CD4-positive, alpha-beta T cell treated with Interleukin-6 at 100 ng/mL for 8 hours (primary cell): Measurements from ENCODE around the gene CDC42EP5.

Source experiments
- DNase-seq: peaks from one replicate; pipeline ENCODE4 v3.0.0-alpha.2; 2020; ENCODE audit warnings: mixed read lengths, low spot score

CDC42EP5 gene

GRCh38 chr19:54425382-54425723, 47.7 kb downstream of the CDC42EP5 start:
- no peak for DNase-seq

DNA sequence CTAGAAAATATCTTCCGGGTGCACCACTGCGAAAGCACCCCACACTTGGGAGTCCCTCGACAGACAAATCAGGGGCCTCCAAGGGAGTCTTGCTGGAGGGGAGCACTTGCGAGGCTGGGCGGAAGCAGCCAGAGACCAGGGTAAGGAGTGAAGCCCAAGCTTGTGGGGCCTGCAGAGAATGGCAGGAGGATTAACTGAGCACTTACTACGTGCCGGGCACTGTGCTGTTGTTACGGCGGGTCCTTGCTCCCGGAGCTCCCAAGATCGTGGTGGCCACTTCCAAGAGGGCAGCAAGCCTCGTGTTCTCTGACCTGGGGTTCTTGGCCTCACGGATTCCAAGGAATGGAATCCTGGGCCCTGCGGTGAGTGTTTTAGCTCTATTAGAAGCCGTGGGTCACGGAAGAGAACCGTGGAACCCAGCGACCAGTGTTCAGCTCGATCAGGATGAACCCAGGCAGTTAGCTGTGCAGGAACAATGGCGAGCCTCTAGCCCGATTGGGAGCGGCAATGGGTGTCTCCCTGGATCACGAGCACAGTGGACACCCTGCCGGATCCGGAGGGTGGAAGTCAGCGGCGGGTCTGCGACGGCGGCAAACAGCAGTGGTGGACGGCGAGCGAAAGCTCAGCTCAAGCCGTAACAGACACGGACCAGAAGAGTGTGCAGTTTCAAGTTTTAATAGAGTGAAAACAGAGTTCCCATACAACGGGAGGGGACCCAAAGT, 48.3 kb downstream of the CDC42EP5 start:
- DNase-seq: no peak

- DNase-seq: no peak
These were observed 48.9 kb downstream of the CDC42EP5 start for GRCh38 chr19:54424201-54424600.

DNA sequence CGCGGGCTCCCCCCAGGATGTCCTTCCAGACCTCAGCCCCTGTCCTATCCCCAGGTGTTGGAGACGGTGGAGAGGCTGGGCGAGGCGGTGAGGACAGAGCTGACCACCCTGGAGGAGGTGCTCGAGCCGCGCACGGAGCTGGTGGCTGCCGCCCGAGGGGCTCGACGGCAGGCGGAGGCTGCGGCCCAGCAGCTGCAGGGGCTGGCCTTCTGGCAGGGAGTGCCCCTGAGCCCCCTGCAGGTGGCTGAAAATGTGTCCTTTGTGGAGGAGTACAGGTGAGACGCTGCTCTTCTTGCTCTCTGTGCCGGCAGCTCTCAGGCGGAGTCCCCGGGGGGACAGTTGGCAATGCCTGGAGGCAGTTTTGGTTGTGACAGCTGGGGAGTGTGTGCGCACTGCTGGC, 51.0 kb downstream of the CDC42EP5 start:
- no peak for DNase-seq

DNA sequence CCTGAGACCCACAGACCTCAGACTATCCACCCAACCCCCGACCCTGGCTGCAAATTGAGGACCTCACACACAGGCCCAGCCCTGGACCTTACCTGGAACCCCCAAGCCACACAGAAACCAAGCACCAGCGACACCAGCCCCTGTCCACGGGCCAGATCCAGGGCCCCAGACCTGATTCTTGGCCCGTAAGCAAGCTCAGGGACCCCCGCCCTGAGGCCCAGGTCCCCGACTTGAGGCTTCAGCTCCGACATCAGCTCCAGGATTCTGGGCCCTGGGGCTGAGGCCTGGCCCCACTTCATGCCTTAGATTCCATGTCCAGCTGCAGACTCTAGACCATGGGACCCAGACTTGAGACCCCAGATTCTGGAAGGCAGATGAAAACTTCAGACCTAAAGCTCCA, 51.6 kb downstream of the CDC42EP5 start:
- no peak for DNase-seq

GRCh38 chr19:54421169-54421516, 52.0 kb downstream of the CDC42EP5 start:
- DNase-seq: no peak

DNA sequence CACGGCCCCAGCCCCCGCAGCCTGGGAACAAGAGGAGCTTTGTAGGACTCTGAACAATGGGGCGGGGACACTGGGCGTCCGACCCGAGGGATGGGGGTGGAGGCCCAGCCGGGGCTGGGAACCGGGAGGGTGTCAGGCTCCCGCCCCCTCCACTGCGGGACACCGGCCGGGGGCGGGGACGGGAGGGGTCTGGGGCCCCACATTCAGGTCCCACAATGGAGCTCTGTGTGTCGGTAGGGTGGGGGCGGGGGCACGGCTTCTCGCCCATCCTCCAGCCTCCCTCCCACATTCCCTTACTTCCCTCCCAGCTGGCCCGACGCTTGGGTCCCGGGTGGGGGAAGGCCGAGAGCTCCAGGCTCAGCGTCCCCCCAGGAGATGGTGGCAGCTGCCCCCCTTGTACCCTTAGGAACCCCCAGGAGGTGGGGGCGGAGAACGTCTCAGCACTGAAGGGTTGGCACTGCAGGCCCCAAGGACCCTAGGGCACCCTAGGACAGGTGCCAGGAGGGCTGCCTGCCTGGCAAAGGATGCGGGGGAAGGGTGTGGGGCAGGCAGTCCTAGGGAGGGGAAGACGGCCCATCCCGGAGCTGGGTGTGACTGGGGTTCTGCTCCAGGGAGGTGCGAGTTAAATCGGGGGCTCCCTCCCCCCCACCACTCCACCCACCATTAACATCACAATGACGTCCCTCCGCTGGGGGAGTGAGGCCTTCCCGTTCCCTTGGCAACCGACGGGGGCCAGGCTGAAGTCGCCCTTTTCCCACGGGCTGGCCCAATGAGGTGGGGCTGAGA, 52.5 kb downstream of the CDC42EP5 start:
- no peak for DNase-seq

- no peak for DNase-seq
These were observed 53.1 kb downstream of the CDC42EP5 start for GRCh38 chr19:54420068-54420382.

GRCh38 chr19:54418930-54419800, 53.9 kb downstream of the CDC42EP5 start:
- no peak for DNase-seq

- DNase-seq: peak; percentile 15
These were observed 54.8 kb downstream of the CDC42EP5 start for GRCh38 chr19:54418030-54418929.

DNA sequence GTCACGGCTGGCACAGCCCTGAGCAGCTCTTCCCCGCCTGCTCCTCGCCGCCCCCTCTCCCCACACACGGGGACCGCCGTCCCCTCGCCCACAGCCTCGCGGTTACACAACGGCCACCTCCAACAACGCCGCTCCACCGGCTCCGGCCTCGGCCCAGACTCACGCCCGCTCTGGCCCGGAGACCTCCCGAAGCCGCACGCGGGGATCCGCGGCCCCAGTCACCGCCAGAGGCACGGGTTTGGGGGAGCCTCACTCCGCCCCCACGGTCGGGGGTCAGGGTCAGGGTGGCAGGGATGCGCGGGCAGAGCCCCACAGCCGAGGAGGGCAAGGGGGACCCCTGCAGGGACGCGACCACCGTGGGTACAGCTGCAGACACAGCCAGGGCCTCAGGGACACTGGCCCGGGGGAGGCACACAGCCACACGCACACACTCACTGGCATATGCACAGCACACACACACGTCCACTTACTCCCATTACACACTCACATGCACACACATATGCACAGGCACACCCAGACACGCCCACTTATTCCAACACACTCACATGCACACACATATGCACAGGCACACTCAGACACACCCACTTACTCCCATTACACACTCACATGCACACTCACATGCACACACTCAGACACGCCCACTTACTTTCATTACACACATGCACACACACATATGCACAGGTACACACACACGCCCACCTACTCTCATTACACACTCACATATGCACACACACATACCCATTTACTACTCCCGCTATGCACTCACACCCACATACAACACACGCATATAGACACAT, 56.2 kb downstream of the CDC42EP5 start:
- DNase-seq: no peak

GRCh38 chr19:54415901-54416673, 57.0 kb downstream of the CDC42EP5 start:
- no peak for DNase-seq

DNA sequence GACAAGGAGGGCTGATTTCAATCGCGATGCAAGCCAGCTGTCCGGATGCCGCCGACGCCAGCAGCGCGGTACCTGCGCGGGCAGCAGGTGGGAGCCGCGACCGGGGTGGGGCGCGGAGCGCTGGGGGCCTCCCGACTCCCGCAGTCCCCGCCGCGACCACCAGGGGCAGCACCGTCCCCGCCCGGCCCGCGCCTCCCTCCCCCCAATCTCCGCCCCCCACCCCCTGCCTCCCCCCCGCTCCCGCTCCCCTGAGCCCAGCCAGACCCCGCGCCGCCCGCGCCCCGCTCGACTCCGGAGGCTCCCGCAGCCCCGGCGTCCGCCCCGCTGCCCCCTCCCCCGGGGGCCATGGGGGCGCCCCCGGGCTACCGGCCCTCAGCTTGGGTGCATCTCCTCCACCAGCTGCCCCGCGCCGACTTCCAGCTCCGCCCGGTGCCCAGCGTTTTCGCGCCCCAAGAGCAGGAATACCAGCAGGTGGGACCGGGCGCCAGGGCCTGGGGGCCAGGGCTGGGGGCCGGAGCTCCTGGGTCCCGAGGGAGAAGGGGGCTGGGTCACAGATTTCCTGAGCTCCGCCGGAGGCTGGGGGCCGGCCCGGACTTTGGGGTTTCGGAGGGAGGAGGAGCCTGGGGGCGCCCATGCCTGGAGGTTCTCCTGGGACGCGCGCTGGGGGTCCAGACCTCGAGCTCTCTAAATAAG, 57.7 kb downstream of the CDC42EP5 start, which contains the start of gene TTYH1:
Gene TTYH1 (plus strand): TSS at position 257 of the 693 bp plus-strand sequence. CDS start 89 bp downstream, at position 346.
- DNase-seq: no peak
